HepG2 (cell line): ENCODE data around the gene LENEP. TPM values are rescaled to one million over a fixed set of nuclear protein-coding genes. Genes with fewer than 3 reads are reported as not detected.
A peak's percentile ranks its signal among the peaks of the same experiment; 100 is the strongest.

Experiments used
- AKAP8 ChIP-seq: sonication (generic); formaldehyde crosslinking; IDR thresholded peaks from 2 replicates; pipeline ENCODE4 v1.5.1; 2020; ENCODE audit warnings: mild to moderate bottlenecking, missing genetic modification reagents
- CAMTA2 ChIP-seq: sonication (generic); formaldehyde crosslinking; IDR thresholded peaks from 2 replicates; pipeline ENCODE4 v1.4.0; 2020; ENCODE audit warnings: mild to moderate bottlenecking, missing genetic modification reagents, borderline replicate concordance
- CEBPB ChIP-seq: IDR thresholded peaks from 2 replicates; pipeline ENCODE4 v1.6.1; 2011; ENCODE audit warnings: low read depth, low read length, improper control_type of control experiment, borderline replicate concordance
- GPN1 ChIP-seq: sonication (generic); formaldehyde crosslinking; IDR thresholded peaks from 2 replicates; pipeline ENCODE4 v1.5.1; 2020; ENCODE audit warnings: missing genetic modification reagents, borderline replicate concordance
- HMGA1 ChIP-seq: sonication (generic); formaldehyde crosslinking; conservative IDR thresholded peaks from 2 replicates; pipeline ENCODE4 v1.4.0; 2020; ENCODE audit warnings: missing genetic modification reagents
- KAT7 ChIP-seq: IDR thresholded peaks from 2 replicates; pipeline ENCODE4 v1.6.1; 2018; ENCODE audit warnings: borderline replicate concordance, missing compliant biosample characterization
- MBD4 ChIP-seq: IDR thresholded peaks from 2 replicates; pipeline ENCODE4 v1.6.1; 2012; ENCODE audit warnings: low read length, inconsistent platforms, borderline replicate concordance
- MEF2D ChIP-seq: sonication (generic); formaldehyde crosslinking; IDR thresholded peaks from 2 replicates; pipeline ENCODE4 v1.5.1; 2020; ENCODE audit warnings: mild to moderate bottlenecking, missing genetic modification reagents
- NPAS2 ChIP-seq: sonication (generic); formaldehyde crosslinking; IDR thresholded peaks from 2 replicates; pipeline ENCODE4 v1.8.0; 2022; ENCODE audit warnings: mild to moderate bottlenecking, missing genetic modification reagents, borderline replicate concordance
- SALL1 ChIP-seq: sonication (generic); formaldehyde crosslinking; IDR thresholded peaks from 2 replicates; pipeline ENCODE4 v1.8.0; 2022; ENCODE audit warnings: mild to moderate bottlenecking, missing genetic modification reagents
- TEF ChIP-seq: sonication (generic); formaldehyde crosslinking; IDR thresholded peaks from 2 replicates; pipeline ENCODE4 v1.5.0; 2020; ENCODE audit warnings: missing genetic modification reagents
- THAP9 ChIP-seq: sonication (generic); formaldehyde crosslinking; IDR thresholded peaks from 2 replicates; pipeline ENCODE4; 2020; ENCODE audit warnings: missing genetic modification reagents, mild to moderate bottlenecking, borderline replicate concordance
- ZNF251 ChIP-seq: sonication (generic); formaldehyde crosslinking; IDR thresholded peaks from 2 replicates; pipeline ENCODE4 v1.9.0; 2021; ENCODE audit warnings: mild to moderate bottlenecking, missing genetic modification reagents
- ZNF263 ChIP-seq: sonication (generic); formaldehyde crosslinking; IDR thresholded peaks from 2 replicates; pipeline ENCODE4 v1.4.0; 2020; ENCODE audit warnings: missing genetic modification reagents
- ZNF292 ChIP-seq: sonication (generic); formaldehyde crosslinking; IDR thresholded peaks from 2 replicates; pipeline ENCODE4 v1.8.1; 2022; ENCODE audit warnings: mild to moderate bottlenecking, low read depth, missing genetic modification reagents, borderline replicate concordance
- ZNF607 ChIP-seq: sonication (generic); formaldehyde crosslinking; IDR thresholded peaks from 2 replicates; pipeline ENCODE4 v1.5.1; 2020; ENCODE audit warnings: missing genetic modification reagents, mild to moderate bottlenecking, borderline replicate concordance
- ZNF652 ChIP-seq: IDR thresholded peaks from 2 replicates; pipeline ENCODE4 v1.6.1; 2016; ENCODE audit warnings: low read depth, borderline replicate concordance
- ZSCAN25 ChIP-seq: sonication (generic); formaldehyde crosslinking; IDR thresholded peaks from 2 replicates; pipeline ENCODE4 v1.8.0; 2022; ENCODE audit warnings: mild to moderate bottlenecking, missing genetic modification reagents
- polyA plus RNA-seq, 8 experiments: library from polyadenylated mRNA; depleted of rRNA in 3 of 8; stranded (reverse) in 7 of 8; unstranded in 1 of 8; fragments of >200 nt; fragmentation: Illumina TruSeq in 4 of 8; extraction: Trizol in 4 of 8; gene quantifications; 2 replicates each; pipeline versions ENCODE4 v1.2.1 to v1.2.3, GENCODE V29; 2011 to 2016; ENCODE audit warnings: low read depth in 4 of 8, missing spikeins in 1 of 8, mixed read lengths in 1 of 8; ENCODE audit not compliant: insufficient read depth in 1 of 8
- total RNA-seq, 5 experiments: library from RNA; depleted of rRNA; stranded (reverse); fragments of >200 nt; fragmentation: Illumina TruSeq; extraction: Trizol; gene quantifications; 2 replicates each; pipeline ENCODE4 v1.2.3, GENCODE V29; 2016; ENCODE audit warnings: low read depth in 1 of 5
- TF ChIP-seq, protein P1 (sequence below): sonication (generic); formaldehyde crosslinking; IDR thresholded peaks from 2 replicates; pipeline ENCODE4 v1.4.0; 2020; ENCODE audit warnings: missing genetic modification reagents, borderline replicate concordance

Gene LENEP
- total and polyA plus RNA-seq, 2 of the 13 experiments (the other 11 are each of a cell fraction or from before 2014, with no cell fraction given): 0.29 TPM; not detected in 1

GRCh38 chr1:154974808-154975408 lies 18.5 kb upstream of the LENEP start (continued):
- TF ChIP-seq KAT7 (CRISPR knock-in tag) (0 out of 2 replicates have a peak, but pooled peaks have one; percentile 23), THAP9 (CRISPR knock-in tag) (no peak), MBD4 (no peak), ZSCAN25 (CRISPR knock-in tag) (no peak), ZNF652 (no peak), ZNF292 (no peak), HMGA1 (CRISPR knock-in tag) (no peak), CAMTA2 (CRISPR knock-in tag) (no peak), TEF (no peak), ZNF607 (no peak; the same call in 1 of the 2 replicates), CEBPB (no peak), MEF2D (peak; percentile 3; the same call in 1 of the 2 replicates), NPAS2 (CRISPR knock-in tag) (no peak), ZNF263 (CRISPR knock-in tag) (no peak), GPN1 (CRISPR knock-in tag) (no peak), SALL1 (CRISPR knock-in tag) (peak; percentile 73; the same call in 1 of the 2 replicates), AKAP8 (no peak), ZNF251 (CRISPR knock-in tag) (no peak)
- TF ChIP-seq, protein P1, sequence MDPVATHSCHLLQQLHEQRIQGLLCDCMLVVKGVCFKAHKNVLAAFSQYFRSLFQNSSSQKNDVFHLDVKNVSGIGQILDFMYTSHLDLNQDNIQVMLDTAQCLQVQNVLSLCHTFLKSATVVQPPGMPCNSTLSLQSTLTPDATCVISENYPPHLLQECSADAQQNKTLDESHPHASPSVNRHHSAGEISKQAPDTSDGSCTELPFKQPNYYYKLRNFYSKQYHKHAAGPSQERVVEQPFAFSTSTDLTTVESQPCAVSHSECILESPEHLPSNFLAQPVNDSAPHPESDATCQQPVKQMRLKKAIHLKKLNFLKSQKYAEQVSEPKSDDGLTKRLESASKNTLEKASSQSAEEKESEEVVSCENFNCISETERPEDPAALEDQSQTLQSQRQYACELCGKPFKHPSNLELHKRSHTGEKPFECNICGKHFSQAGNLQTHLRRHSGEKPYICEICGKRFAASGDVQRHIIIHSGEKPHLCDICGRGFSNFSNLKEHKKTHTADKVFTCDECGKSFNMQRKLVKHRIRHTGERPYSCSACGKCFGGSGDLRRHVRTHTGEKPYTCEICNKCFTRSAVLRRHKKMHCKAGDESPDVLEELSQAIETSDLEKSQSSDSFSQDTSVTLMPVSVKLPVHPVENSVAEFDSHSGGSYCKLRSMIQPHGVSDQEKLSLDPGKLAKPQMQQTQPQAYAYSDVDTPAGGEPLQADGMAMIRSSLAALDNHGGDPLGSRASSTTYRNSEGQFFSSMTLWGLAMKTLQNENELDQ (CRISPR knock-in tag): no peak
